Spleen (tissue), 7 donors: Measurements from ENCODE around the gene IRX6.

Experiments used
- POLR2A ChIP-seq, 3 donors: fragments of 450-650 bp; IDR thresholded peaks; one replicate each; pipeline ENCODE4 v1.5.1; 2017; ENCODE audit warnings: antibody characterized with exemption in 3 of 3, mild to moderate bottlenecking in 1 of 3
- TF ChIP-seq, protein P1 (sequence below), 11 experiments: fragments of 200-600 bp in 7 of 11; fragments of 450-650 bp in 4 of 11; sonication (generic) in 4 of 11; IDR thresholded peaks in 8 of 11; conservative IDR thresholded peaks in 3 of 11; 1 replicate in 7 of 11; 2 replicates in 4 of 11; pipeline versions ENCODE4 v1.4.0 to v1.8.0; 2016 to 2021; ENCODE audit warnings: antibody characterized with exemption in 11 of 11, inconsistent platforms in 4 of 11, mild to moderate bottlenecking in 1 of 11
- donor health status: DM: no; HTN: no; CAD: no; lungs with moderate emphysema.
- donor health status: DM: no; HTN: no; CAD: no.
- donor health status: DM: no; HTN: no; CAD: no.

GRCh38 chr16:55329791-55330428, 5.9 kb downstream of the IRX6 start:
- TF ChIP-seq POLR2A (IDR thresholded peaks at IDR 0.05): no peak
- TF ChIP-seq, protein P1, sequence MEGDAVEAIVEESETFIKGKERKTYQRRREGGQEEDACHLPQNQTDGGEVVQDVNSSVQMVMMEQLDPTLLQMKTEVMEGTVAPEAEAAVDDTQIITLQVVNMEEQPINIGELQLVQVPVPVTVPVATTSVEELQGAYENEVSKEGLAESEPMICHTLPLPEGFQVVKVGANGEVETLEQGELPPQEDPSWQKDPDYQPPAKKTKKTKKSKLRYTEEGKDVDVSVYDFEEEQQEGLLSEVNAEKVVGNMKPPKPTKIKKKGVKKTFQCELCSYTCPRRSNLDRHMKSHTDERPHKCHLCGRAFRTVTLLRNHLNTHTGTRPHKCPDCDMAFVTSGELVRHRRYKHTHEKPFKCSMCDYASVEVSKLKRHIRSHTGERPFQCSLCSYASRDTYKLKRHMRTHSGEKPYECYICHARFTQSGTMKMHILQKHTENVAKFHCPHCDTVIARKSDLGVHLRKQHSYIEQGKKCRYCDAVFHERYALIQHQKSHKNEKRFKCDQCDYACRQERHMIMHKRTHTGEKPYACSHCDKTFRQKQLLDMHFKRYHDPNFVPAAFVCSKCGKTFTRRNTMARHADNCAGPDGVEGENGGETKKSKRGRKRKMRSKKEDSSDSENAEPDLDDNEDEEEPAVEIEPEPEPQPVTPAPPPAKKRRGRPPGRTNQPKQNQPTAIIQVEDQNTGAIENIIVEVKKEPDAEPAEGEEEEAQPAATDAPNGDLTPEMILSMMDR (IDR thresholded peaks at IDR 0.05 in 8 of 11, conservative IDR thresholded peaks at IDR 0.05 in 3 of 11): no peak
